Trophoblast cell (in vitro differentiated cells and primary cell): Measurements from ENCODE around the gene IGFBPL1.

ENCODE experiments used
- DNase-seq, 2 donors: peaks; one replicate each; pipeline ENCODE4 v3.0.0-alpha.2; 2016
- H2AFZ ChIP-seq: 2 replicates; pipeline ENCODE4 v1.6.1; 2013; ENCODE audit warnings: low read length, moderate library complexity, mild to moderate bottlenecking; ENCODE audit not compliant: insufficient read depth, poor library complexity
- H2AK5ac ChIP-seq: 2 replicates; pipeline ENCODE4 v1.6.1; 2013; ENCODE audit warnings: mild to moderate bottlenecking, low read length
- H2BK120ac ChIP-seq: 2 replicates; pipeline ENCODE4 v1.6.1; 2013; ENCODE audit warnings: low read length, mild to moderate bottlenecking, moderate library complexity; ENCODE audit not compliant: insufficient read depth, poor library complexity
- H2BK12ac ChIP-seq: 2 replicates; pipeline ENCODE4 v1.6.1; 2013; ENCODE audit warnings: mild to moderate bottlenecking, low read length, moderate library complexity
- H2BK5ac ChIP-seq: 2 replicates; pipeline ENCODE4 v1.6.1; 2013; ENCODE audit warnings: low read length, low read depth, moderate library complexity, mild to moderate bottlenecking; ENCODE audit not compliant: poor library complexity
- H3K14ac ChIP-seq: 2 replicates; pipeline ENCODE4 v1.6.1; 2013; ENCODE audit warnings: mild to moderate bottlenecking, low read length
- H3K18ac ChIP-seq: 2 replicates; pipeline ENCODE4 v1.6.1; 2013; ENCODE audit warnings: mild to moderate bottlenecking, low read length
- H3K23ac ChIP-seq: 2 replicates; pipeline ENCODE4 v1.6.1; 2013; ENCODE audit warnings: low read length
- H3K27ac ChIP-seq: 2 replicates; pipeline ENCODE4 v1.5.1; 2013; ENCODE audit warnings: low read depth, mild to moderate bottlenecking, inconsistent platforms, low read length, moderate library complexity
- H3K27me3 ChIP-seq: 2 replicates; pipeline ENCODE4 v1.6.1; 2013; ENCODE audit warnings: inconsistent platforms, mild to moderate bottlenecking, low read length, moderate library complexity; ENCODE audit not compliant: insufficient read depth
- H3K36me3 ChIP-seq, 2 experiments: 1 replicate in 1 of 2; 2 replicates in 1 of 2; pipeline ENCODE4 v1.6.1; 2013; ENCODE audit warnings: low read length in 2 of 2, mild to moderate bottlenecking in 2 of 2, moderate library complexity in 1 of 2; ENCODE audit not compliant: insufficient read depth in 2 of 2, control insufficient read depth in 1 of 2
- H3K4ac ChIP-seq: 2 replicates; pipeline ENCODE4 v1.6.1; 2013; ENCODE audit warnings: low read depth, mild to moderate bottlenecking, low read length, moderate library complexity
- H3K4me1 ChIP-seq, 2 experiments: 1 replicate in 1 of 2; 2 replicates in 1 of 2; pipeline ENCODE4 v1.6.1; 2013; ENCODE audit warnings: low read length in 2 of 2, mild to moderate bottlenecking in 2 of 2, moderate library complexity in 1 of 2; ENCODE audit not compliant: insufficient read depth in 2 of 2, control insufficient read depth in 1 of 2
- H3K4me2 ChIP-seq: 2 replicates; pipeline ENCODE4 v1.6.1; 2013; ENCODE audit warnings: inconsistent platforms, mild to moderate bottlenecking, low read length, moderate library complexity
- H3K4me3 ChIP-seq: 2 replicates; pipeline ENCODE4 v1.5.1; 2013; ENCODE audit warnings: mild to moderate bottlenecking, low read depth, low read length, inconsistent platforms
- H3K79me1 ChIP-seq: one replicate; pipeline ENCODE4 v1.6.1; 2013; ENCODE audit warnings: low read length
- H3K79me2 ChIP-seq: 2 replicates; pipeline ENCODE4 v1.6.1; 2013; ENCODE audit warnings: low read length, mild to moderate bottlenecking; ENCODE audit not compliant: control insufficient read depth, insufficient read depth, poor library complexity
- H3K9ac ChIP-seq: 2 replicates; pipeline ENCODE4 v1.6.1; 2013; ENCODE audit warnings: mild to moderate bottlenecking, low read length
- H3K9me3 ChIP-seq: 2 replicates; pipeline ENCODE4 v1.6.1; 2013; ENCODE audit warnings: low read depth, mild to moderate bottlenecking, control low read depth, inconsistent platforms, low read length; ENCODE audit not compliant: insufficient read depth
- H4K12ac ChIP-seq: 2 replicates; pipeline ENCODE4 v1.6.1; 2013; ENCODE audit warnings: low read depth, mild to moderate bottlenecking, low read length, moderate library complexity
- H4K8ac ChIP-seq: 2 replicates; pipeline ENCODE4 v1.6.1; 2013; ENCODE audit warnings: low read depth, mild to moderate bottlenecking, low read length, moderate library complexity
- H4K91ac ChIP-seq: one replicate; pipeline ENCODE4 v1.6.1; 2013; ENCODE audit warnings: low read depth, mild to moderate bottlenecking, low read length, moderate library complexity
- WGBS: extraction: QIAGEN DNeasy Blood & Tissue Kit; methylation state at CpG from one replicate; pipeline ENCODE4 v1.1.7; 2013; ENCODE audit warnings: missing lambda C conversion rate; ENCODE audit not compliant: insufficient read length, insufficient coverage; ENCODE audit errors: extremely low coverage; 5-methylcytosine and 5-hydroxymethylcytosine counted together

IGFBPL1 gene

GRCh38 chr9:38443181-38443580 lies 18.9 kb upstream of the IGFBPL1 start:
- Histone ChIP-seq H3K9me3 (no peaks in the 10 kb centered on the region), H2BK120ac (no peak overlapping the region), H4K91ac (no peak overlapping the region), H3K79me2 (no peaks in the 10 kb centered on the region), H3K27ac (no peak overlapping the region), H3K79me1 (no peaks in the 10 kb centered on the region), H3K9ac (no peak overlapping the region), H2AFZ (no peak overlapping the region), H3K18ac (no peak overlapping the region), H2BK12ac (no peak overlapping the region), H3K23ac (no peak overlapping the region), H3K27me3 (no peaks in the 10 kb centered on the region), H4K8ac (no peak overlapping the region), H3K4me2 (no peak overlapping the region), H3K4ac (no peak overlapping the region), H3K4me3 (no peak overlapping the region), H3K4me1 (no peaks in the 10 kb centered on the region), H2BK5ac (no peak overlapping the region), H3K14ac (no peak overlapping the region), H4K12ac (no peak overlapping the region), H2AK5ac (no peak overlapping the region), H3K36me3 (no peaks in the 10 kb centered on the region)
- DNase-seq, result peak; percentile 31 to 74
- WGBS, result no CpG with 5 or more reads among the region's 7 CpGs

GRCh38 chr9:38442473-38443096 lies 18.3 kb upstream of the IGFBPL1 start:
- Histone ChIP-seq H3K9me3 (no peaks in the 10 kb centered on the region), H3K18ac (no peak overlapping the region), H3K4me1 (peaks cover 1 to 2% of the 10 kb centered on the region in 2 experiments), H2AFZ (no peak overlapping the region), H3K36me3 (no peaks in the 10 kb centered on the region), H3K4ac (no peak overlapping the region), H3K14ac (no peak overlapping the region), H3K4me2 (no peak overlapping the region), H2BK12ac (no peak overlapping the region), H3K27ac (no peak overlapping the region), H3K9ac (no peak overlapping the region), H2BK120ac (no peak overlapping the region), H3K4me3 (no peak overlapping the region), H4K8ac (no peak overlapping the region), H4K91ac (no peak overlapping the region), H2AK5ac (no peak overlapping the region), H2BK5ac (no peak overlapping the region), H4K12ac (no peak overlapping the region), H3K23ac (no peak overlapping the region), H3K27me3 (no peaks in the 10 kb centered on the region), H3K79me1 (no peaks in the 10 kb centered on the region), H3K79me2 (no peaks in the 10 kb centered on the region)
- no peak for DNase-seq
- no CpG with 5 or more reads among the region's 8 CpGs for WGBS

- Histone ChIP-seq H2BK5ac (no peak overlapping the region), H3K18ac (no peak overlapping the region), H4K8ac (no peak overlapping the region), H3K4me1 (peaks cover 6 to 7% of the 10 kb centered on the region in 2 experiments), H3K9me3 (no peaks in the 10 kb centered on the region), H4K12ac (no peak overlapping the region), H4K91ac (no peak overlapping the region), H2AFZ (no peak overlapping the region), H3K27ac (no peak overlapping the region), H3K4ac (no peak overlapping the region), H3K4me3 (no peak overlapping the region), H3K4me2 (no peak overlapping the region), H2AK5ac (no peak overlapping the region), H3K9ac (no peak overlapping the region), H2BK12ac (no peak overlapping the region), H3K36me3 (no peaks in the 10 kb centered on the region), H3K27me3 (no peaks in the 10 kb centered on the region), H3K23ac (no peak overlapping the region), H3K79me2 (no peaks in the 10 kb centered on the region), H2BK120ac (no peak overlapping the region), H3K14ac (no peak overlapping the region), H3K79me1 (no peaks in the 10 kb centered on the region)
- no CpG with 5 or more reads among the region's 8 CpGs for WGBS
- DNase-seq, result no peak
Measured at GRCh38 chr9:38441347-38442085, 17.3 kb upstream of the IGFBPL1 start.

- no peak overlapping the region for H4K8ac ChIP-seq
- no CpG with 5 or more reads among the region's 3 CpGs for WGBS
- no peaks in the 10 kb centered on the region for H3K79me2 ChIP-seq
- H2BK120ac ChIP-seq, result no peak overlapping the region
- H3K23ac ChIP-seq, result no peak overlapping the region
- DNase-seq, result no peak
- no peak overlapping the region for H2AFZ ChIP-seq
- H2AK5ac ChIP-seq, result no peak overlapping the region
- no peak overlapping the region for H4K12ac ChIP-seq
- no peaks in the 10 kb centered on the region for H3K9me3 ChIP-seq
- H4K91ac ChIP-seq, result no peak overlapping the region
- H3K9ac ChIP-seq, result no peak overlapping the region
- H3K27me3 ChIP-seq, result no peaks in the 10 kb centered on the region
- no peak overlapping the region for H2BK12ac ChIP-seq
- H3K27ac ChIP-seq, result no peak overlapping the region
- H3K4me3 ChIP-seq, result no peak overlapping the region
- no peaks in the 10 kb centered on the region for H3K36me3 ChIP-seq
- no peak overlapping the region for H3K4ac ChIP-seq
- H3K18ac ChIP-seq, result no peak overlapping the region
- H3K14ac ChIP-seq, result no peak overlapping the region
- H3K4me2 ChIP-seq, result no peak overlapping the region
- no peak overlapping the region for H2BK5ac ChIP-seq
- no peaks in the 10 kb centered on the region for H3K79me1 ChIP-seq
- H3K4me1 ChIP-seq, result peaks cover 6 to 7% of the 10 kb centered on the region in 2 experiments
Measured at GRCh38 chr9:38440516-38440915, 16.3 kb upstream of the IGFBPL1 start.
